T-helper 9 cell (primary cell): Measurements from ENCODE around the gene KCMF1.
A peak's percentile ranks its signal among the peaks of the same experiment; 100 is the strongest.

Experiments used
- DNase-seq: peaks from one replicate; pipeline ENCODE4 v3.0.0-alpha.2; 2020

KCMF1 gene

DNA sequence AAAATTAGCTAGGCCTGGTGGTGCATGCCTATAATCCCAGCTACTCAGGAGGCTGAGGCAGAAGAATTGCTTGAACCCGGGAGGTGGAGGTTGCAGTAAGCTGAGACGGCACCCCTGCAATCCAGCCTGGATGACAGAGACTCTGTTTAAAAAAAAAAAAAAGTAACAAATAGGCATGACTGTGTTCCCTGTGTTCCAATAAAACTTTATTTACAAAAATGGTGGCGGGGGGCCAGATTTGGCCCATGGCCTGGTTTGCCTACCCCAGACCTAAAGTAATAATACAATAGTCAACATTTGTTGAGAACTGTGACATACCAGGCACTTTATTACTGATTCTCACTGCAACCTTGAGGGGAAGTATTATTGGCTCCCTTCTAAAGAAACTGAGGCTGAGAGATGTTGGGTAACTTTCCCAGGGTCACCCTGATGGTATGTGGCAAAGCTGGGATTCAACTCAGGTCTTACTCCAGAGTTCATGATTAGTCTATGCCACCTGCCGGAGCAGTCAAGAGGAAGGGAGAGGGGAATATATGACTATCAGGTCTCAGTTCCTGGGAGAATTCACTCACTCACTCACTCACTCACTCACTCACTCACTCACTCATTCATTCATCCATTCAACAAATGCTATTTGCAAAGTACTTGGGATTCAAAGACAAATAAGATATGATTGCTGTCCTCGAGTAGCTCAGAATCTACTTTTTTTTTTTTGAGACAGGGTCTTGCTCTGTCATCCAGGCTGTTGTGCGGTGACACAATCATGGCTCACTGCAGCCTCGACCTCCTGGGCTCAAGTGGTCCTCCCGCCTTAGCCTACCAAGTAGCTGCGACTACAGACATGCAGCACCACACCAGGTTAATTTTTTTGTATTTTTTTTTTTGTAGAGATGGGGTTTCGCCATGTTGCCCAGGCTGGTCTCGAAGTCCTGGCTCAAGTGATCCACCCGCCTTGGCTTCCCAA lies 14.3 kb upstream of the KCMF1 start:
- no peak for DNase-seq

DNA sequence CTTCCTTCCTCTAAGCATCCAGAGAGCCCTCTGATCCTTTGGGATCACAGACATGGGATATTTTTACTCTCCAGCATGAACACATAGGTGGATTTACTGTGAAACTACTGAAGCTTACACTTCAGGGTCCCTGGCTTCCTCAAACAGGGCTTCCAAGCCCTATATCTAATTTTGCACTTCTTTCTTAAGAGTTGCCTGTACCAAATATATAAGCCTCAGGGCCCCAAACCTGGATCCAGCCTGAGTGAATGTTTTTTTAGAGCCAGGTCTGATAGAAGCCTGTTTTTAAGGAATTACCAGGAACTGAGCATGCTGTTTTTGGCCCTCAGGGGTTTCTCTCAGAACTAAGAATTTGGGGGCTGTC lies 13.2 kb upstream of the KCMF1 start:
- DNase-seq = no peak

DNA sequence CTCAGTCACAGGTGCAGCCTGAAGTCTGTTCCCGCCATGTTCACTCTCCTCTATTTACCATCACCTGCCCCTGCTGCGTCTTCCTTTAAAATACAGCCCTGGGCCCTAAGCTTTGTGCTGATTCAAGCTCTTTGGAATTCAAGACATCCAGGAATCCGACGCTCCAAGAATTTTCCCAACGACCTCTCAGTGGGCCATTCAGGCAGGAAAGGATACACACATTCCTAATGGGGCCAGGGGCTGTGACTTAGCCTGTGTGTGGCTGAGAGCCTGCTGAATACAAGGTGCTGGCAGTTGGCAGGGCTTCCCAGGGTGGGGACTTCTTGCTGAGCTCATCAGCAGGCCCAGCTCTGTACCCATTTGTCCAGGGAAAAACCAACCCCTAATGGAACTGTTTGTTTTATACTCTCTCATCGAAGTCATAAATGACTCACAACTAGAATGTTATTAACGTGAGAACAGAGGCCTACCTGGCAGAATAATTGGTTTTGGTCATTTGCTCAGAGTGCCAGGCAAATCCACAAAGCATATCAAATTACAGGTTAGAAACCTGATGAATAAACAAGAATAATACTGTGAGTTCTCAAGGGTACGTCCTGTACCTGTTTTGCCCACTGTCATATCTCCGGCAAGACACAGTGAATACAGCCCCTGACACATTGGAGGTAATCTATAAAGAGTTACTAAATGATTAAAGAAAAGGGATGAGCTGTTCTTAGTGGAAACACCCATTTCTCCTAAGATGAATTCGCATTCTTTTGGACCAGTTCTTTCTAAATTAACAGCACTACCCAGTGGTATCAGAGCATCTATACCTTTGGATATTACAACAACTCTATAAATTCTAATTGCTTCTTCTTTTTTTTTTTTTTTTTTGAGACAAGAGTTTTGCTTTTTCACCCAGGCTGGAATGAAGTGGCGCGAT lies 12.6 kb upstream of the KCMF1 start:
- DNase-seq = no peak

DNA sequence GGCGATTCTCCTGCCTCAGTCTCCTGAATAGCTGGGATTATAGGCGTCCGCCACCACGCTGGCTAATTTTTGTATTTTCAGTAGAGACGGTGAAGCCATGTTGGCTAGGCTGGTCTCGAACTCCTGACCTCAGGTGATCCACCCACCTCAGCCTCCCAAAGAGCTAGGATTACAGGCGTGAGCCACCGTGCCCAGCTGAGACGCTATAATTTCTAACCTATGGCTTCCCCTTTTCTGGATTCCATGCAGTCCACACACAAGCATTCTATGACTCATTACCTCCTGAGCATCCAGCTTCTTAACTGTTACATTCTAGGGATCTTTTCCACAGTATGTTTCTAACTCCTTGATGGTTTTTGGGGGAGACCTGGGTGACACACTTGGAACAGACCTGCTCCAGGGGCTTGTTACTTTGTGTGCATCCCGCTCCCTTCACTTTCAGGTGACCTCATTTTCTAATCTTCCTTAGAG lies 11.8 kb upstream of the KCMF1 start:
- no peak for DNase-seq

DNA sequence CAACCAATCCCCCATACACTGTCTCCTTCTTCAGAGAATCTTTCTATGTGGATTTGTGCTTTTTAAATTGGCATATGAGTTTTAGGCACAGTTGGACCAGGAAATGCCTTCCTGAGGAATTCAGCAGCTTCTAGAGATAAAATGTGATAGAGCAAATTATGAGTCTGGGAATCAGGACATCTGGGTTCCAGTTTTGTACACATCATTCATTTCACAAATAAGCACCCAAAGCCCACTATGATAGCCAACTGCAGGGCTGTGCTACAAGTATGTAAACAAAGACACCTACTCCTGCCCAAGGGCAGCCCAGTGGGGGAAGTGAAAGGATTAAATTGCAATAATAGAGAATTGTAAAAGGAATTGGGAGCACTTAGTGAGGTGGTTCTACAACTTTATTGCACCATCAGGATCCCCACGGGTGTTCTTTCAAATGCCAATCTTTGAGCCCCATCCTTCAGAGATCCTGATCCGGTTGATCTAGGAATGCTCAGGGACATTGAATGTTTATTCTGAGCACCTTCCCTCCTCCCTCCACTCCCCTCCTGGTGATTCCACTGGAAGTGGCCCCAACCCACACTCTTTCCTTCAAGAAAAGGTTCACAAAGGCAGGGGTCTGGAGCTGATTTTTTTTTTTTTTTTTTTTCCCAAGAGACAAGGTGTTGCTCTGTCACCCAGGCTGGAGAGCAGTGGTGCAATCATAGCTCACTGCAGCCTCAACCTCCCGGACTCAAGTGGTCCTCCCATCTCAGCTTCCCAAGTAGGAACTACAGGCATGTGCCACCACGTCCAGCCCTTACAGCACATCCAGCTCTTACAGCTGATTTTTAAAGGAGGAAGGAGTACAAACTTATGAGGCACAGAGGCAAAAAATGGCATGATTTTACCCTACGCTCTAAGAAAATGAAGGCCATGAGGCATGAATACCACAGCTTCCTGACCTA lies 11.1 kb upstream of the KCMF1 start:
- no peak for DNase-seq

DNA sequence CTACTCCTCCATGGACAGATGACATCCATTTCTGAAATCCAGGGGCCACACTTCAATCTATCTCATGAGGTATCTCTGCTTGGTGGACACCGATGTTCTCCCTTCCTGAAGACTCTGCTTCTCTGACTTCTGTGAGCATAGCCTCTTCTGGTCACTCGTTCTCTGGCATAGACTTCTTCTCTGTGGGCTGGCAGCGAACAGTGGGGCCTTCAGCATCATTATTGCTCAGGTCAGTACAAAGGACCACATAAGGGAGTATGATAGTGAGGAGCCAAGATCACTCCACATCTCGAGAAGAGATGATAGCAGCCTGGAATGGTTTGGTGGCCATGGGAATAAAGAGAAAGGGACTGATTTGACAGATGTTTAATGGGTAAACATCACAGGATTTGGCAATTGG lies 8.0 kb upstream of the KCMF1 start:
- no peak for DNase-seq

- DNase-seq = no peak
Measured at GRCh38 chr2:84963323-84963691, 7.7 kb upstream of the KCMF1 start.

DNA sequence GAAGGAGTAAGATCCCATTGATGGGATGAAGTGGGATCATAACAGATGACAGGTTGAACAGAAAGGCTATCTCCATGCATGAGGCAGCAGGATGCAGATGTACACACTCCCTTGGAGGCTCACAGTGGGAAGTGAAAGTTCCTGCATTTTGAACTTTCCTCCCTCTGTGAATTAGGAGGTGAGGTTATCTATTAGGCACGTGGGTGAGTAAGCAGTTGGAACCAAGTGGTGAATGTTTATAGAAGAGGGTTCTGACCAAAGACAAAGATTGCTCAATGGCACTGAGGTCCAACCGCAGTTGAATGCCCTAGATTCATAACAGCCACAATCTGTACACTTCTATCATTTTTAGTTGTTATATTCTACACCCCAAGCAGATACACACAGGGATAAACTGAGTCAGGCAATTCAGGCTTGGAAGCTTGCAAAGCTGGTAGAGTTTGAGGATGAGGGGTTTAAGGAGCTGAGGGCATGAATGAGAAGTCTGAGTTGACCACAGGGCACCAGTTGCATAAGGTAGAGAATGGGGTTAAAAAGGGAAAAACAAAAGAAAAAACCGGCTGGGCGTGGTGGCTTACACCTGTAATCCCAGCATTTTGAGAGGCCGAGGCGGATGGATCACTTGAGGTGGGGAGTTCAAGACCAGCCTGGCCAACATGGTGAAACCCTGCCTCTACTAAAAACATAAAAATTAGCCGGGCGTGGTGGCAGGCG lies 7.1 kb upstream of the KCMF1 start:
- no peak for DNase-seq

- no peak for DNase-seq
Measured at GRCh38 chr2:84964406-84965191, 6.4 kb upstream of the KCMF1 start.

DNA sequence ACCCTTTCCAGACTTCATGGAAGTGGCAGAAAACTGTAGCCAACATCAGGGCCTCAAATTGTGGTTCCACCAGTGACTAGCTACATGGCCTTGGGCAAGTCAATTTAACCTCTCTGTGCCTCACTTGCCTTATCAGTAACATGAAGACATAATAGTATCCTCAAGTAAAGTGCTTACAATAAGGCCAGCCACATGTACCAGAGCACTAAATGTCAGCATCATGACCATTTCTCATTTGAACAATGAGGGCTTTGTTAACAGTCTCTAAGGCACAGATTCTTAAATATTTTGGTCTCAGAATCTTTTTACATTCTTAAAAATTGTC lies 5.8 kb upstream of the KCMF1 start:
- DNase-seq = no peak

DNA sequence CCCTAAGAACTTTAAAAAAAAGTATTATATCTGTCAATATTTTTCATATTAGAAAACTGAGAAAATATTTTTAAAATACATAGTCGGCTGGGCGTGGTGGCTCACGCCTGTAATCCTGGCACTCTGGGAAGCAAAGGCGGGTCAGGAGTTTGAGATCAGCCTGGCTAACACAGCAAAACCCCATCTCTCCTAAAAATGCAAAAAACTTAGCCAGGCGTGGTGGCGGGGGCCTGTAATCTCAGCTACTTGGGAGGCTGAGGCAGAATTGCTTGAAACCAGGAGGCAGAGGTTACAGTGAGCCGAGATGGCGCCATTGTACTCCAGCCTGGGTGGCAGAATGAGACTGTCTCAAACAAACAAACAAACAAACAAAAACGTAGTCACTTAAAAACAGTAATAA lies 5.1 kb upstream of the KCMF1 start:
- DNase-seq = no peak

DNA sequence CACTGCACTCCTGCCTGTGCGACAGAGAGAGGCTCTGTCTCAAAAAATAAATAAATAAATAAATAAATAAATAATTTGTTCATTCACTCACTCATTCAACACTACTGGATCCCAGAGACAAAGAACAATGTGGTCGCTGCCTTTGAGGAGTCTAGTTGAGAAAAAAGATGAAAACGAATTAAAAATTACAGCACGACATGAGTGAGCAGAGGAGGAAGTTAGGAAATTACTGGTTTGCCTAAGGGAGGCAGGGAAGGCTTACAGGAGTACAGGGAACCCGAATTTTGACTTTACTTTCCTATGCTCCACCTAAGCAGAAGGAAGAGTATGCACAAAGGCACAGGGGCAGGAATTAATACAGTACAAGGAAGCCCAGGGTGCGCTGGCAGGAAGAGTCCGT lies 4.2 kb upstream of the KCMF1 start:
- no peak for DNase-seq

GRCh38 chr2:84969511-84970209 lies 1.3 kb upstream of the KCMF1 start:
- peak; percentile 22 for DNase-seq

GRCh38 chr2:84970210-84970867 lies 622 bp upstream of the KCMF1 start:
- peak; percentile 38 for DNase-seq

DNA sequence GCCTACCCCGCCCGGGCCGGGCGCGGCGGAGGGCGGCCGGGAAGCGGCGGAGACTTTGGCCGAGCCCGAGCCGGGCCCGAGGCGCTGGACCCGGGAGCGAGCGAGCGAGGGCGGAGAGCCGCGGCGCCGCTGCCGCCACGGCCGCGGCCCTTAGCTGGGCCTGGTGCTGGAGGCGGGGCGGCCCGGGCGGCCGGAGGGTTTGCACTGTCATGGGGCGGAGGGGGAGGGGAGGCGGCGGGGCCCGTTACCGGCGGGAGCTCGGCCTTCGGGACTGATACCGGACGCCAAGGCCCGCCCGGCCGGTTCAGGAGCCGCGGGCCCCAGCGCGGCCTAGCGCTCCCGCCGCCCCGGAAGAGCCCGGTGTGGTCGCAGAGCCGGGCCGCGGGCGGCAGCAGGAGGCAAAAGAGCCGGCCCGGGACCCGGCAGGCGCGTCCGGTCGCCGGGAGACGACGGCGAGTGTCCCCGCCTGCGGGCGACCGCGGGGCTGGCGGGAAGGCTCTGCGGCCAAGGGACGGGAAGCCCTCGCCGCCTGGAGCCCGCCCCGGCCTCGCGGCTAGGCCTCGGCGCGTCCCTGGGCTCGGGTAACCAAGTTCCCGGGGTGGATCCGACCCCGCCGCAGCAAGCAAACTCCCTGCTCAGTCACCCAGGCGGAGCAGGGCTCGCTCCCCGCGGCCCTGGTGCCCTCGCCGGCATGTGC lies 697 bp downstream of the KCMF1 start:
- DNase-seq = peak; percentile 57

- no peak for DNase-seq
Measured at GRCh38 chr2:84972207-84972783, 1.3 kb downstream of the KCMF1 start.

DNA sequence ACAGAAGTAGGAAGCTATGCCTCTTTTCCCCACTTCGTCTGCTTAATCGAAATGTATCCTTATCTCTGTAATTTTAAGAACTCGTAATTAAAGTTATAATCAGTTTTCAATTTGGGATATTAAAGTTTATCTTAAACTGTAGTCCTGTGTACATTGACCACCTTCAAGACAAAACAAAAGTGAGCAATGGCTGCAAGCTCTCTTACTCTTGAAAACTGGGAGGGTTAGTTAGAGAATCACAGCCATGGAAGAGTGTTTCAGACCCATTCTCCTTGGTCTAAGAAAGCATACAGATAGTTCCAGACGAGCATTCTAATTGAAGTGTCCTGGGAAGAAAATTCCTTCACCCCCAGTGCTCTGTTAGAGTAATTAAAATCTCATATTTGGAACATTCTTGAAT lies 2.0 kb downstream of the KCMF1 start:
- no peak for DNase-seq

- DNase-seq = no peak
Measured at GRCh38 chr2:84980263-84980983, 9.5 kb downstream of the KCMF1 start.
